Liver (tissue), 9 donors: ENCODE results near the gene RRM2. TPM values are rescaled to one million over a fixed set of nuclear protein-coding genes. Genes with fewer than 3 reads are reported as not detected.

Experiments
- DNase-seq: peaks from one replicate; pipeline ENCODE4 v3.0.0-alpha.2; 2017; ENCODE audit warnings: low spot score
- H3K27ac ChIP-seq, 2 donors: one replicate each; pipeline ENCODE4 v1.7.0; 2013; ENCODE audit warnings: inconsistent platforms in 2 of 2, low read length in 2 of 2, control low read depth in 1 of 2, low read depth in 1 of 2, mild to moderate bottlenecking in 1 of 2
- H3K27me3 ChIP-seq, 4 donors: one replicate each; pipeline versions ENCODE4 v1.6.1 to v1.7.0; 2013; ENCODE audit warnings: low read length in 3 of 4, inconsistent platforms in 1 of 4, mild to moderate bottlenecking in 1 of 4, moderate library complexity in 1 of 4; ENCODE audit not compliant: control insufficient read depth in 4 of 4, insufficient read depth in 4 of 4
- H3K36me3 ChIP-seq, 4 donors: one replicate each; pipeline versions ENCODE4 v1.6.1 to v1.7.0; 2013; ENCODE audit warnings: low read length in 3 of 4, mild to moderate bottlenecking in 3 of 4, low read depth in 1 of 4, moderate library complexity in 1 of 4; ENCODE audit not compliant: control insufficient read depth in 4 of 4, insufficient read depth in 3 of 4
- H3K4me1 ChIP-seq, 4 donors: one replicate each; pipeline versions ENCODE4 v1.6.1 to v1.7.0; 2013; ENCODE audit warnings: low read length in 3 of 4, mild to moderate bottlenecking in 3 of 4, moderate library complexity in 1 of 4; ENCODE audit not compliant: control insufficient read depth in 4 of 4, insufficient read depth in 4 of 4
- H3K4me3 ChIP-seq, 3 donors: one replicate each; pipeline versions ENCODE4 v1.6.1 to v1.7.0; 2013; ENCODE audit warnings: low read length in 3 of 3, control low read depth in 1 of 3, low read depth in 1 of 3, mild to moderate bottlenecking in 1 of 3
- H3K9ac ChIP-seq, 2 donors: one replicate each; pipeline ENCODE4 v1.7.0; 2013; ENCODE audit warnings: low read length in 2 of 2, mild to moderate bottlenecking in 2 of 2, moderate library complexity in 2 of 2, control low read depth in 1 of 2, low read depth in 1 of 2
- H3K9me3 ChIP-seq, 4 donors: one replicate each; pipeline versions ENCODE4 v1.6.1 to v1.7.0; 2013; ENCODE audit warnings: low read length in 3 of 4; ENCODE audit not compliant: control insufficient read depth in 4 of 4
- EGR1 ChIP-seq, 2 donors: IDR thresholded peaks; 2 replicates each; pipeline ENCODE4 v1.6.1; 2016 to 2018; ENCODE audit warnings: antibody characterized with exemption in 2 of 2, low read depth in 2 of 2
- FOXA1 ChIP-seq: IDR thresholded peaks from 2 replicates; pipeline ENCODE4 v1.6.1; 2016; ENCODE audit warnings: antibody characterized with exemption
- FOXA2 ChIP-seq: IDR thresholded peaks from 2 replicates; pipeline ENCODE4 v1.6.1; 2016; ENCODE audit warnings: antibody characterized with exemption
- GABPA ChIP-seq, 2 donors: IDR thresholded peaks in 1 of 2; conservative IDR thresholded peaks in 1 of 2; 2 replicates each; pipeline ENCODE4 v1.6.1; 2016; ENCODE audit warnings: antibody characterized with exemption in 2 of 2, mild to moderate bottlenecking in 1 of 2, moderate library complexity in 1 of 2
- HNF4G ChIP-seq: IDR thresholded peaks from 2 replicates; pipeline ENCODE4 v1.6.1; 2016; ENCODE audit warnings: antibody characterized with exemption
- JUND ChIP-seq, 2 donors: IDR thresholded peaks; 2 replicates each; pipeline ENCODE4 v1.6.1; 2016; ENCODE audit warnings: antibody characterized with exemption in 2 of 2
- NR2F2 ChIP-seq: IDR thresholded peaks from 2 replicates; pipeline ENCODE4 v1.6.1; 2016; ENCODE audit warnings: antibody characterized with exemption
- RAD21 ChIP-seq, 2 donors: IDR thresholded peaks; 2 replicates each; pipeline ENCODE4 v1.6.1; 2016; ENCODE audit warnings: antibody characterized with exemption in 2 of 2, mild to moderate bottlenecking in 2 of 2
- RXRA ChIP-seq, 2 donors: IDR thresholded peaks; 2 replicates each; pipeline ENCODE4 v1.6.1; 2017 to 2018; ENCODE audit warnings: antibody characterized with exemption in 2 of 2, mild to moderate bottlenecking in 1 of 2
- SP1 ChIP-seq: IDR thresholded peaks from 2 replicates; pipeline ENCODE4 v1.6.1; 2018; ENCODE audit warnings: antibody characterized with exemption, mild to moderate bottlenecking
- TAF1 ChIP-seq: conservative IDR thresholded peaks from 2 replicates; pipeline ENCODE4 v1.6.1; 2016; ENCODE audit warnings: antibody characterized with exemption, mild to moderate bottlenecking
- YY1 ChIP-seq: IDR thresholded peaks from 2 replicates; pipeline ENCODE4 v1.6.1; 2016; ENCODE audit warnings: antibody characterized with exemption, mild to moderate bottlenecking
- WGBS: extraction: QIAGEN DNeasy Blood & Tissue Kit; methylation state at CpG from one replicate; pipeline ENCODE4 v1.1.7; 2013; 5-methylcytosine and 5-hydroxymethylcytosine counted together
- polyA plus RNA-seq, 2 donors: library from polyadenylated mRNA; stranded (reverse) in 1 of 2; unstranded in 1 of 2; fragments of 200-250 nt in 1 of 2; fragments of >200 nt in 1 of 2; fragmentation: Nextera tagmentation in 1 of 2; extraction: Ambion mirVana in 1 of 2; gene quantifications; one replicate each; pipeline versions ENCODE4 v1.2.1 to v1.2.3, GENCODE V29; 2013 to 2015
- total RNA-seq, 2 donors: library from RNA; depleted of rRNA; stranded (reverse); fragments of >200 nt; gene quantifications; one replicate each; pipeline ENCODE4 v1.2.3, GENCODE V29; 2014
- TF ChIP-seq, protein P1 (sequence below): IDR thresholded peaks from 2 replicates; pipeline ENCODE4 v1.6.1; 2016; ENCODE audit warnings: antibody characterized with exemption
- TF ChIP-seq, protein P2 (sequence below): IDR thresholded peaks from 2 replicates; pipeline ENCODE4 v1.6.1; 2016; ENCODE audit warnings: antibody characterized with exemption, mild to moderate bottlenecking
- TF ChIP-seq, protein P3 (sequence below): fragments of 150-350 bp; IDR thresholded peaks from 2 replicates; pipeline ENCODE4 v1.5.1; 2017; ENCODE audit warnings: improper control_type of control experiment, low read depth, low read length; ENCODE audit not compliant: missing input control
- TF ChIP-seq, protein P4 (sequence below): IDR thresholded peaks from 2 replicates; pipeline ENCODE4 v1.6.1; 2016; ENCODE audit warnings: antibody characterized with exemption
- donor health status: healthy.
- donor health status: healthy.
- donor health status: healthy.
- donor health status: healthy.
- donor health status: healthy.

The RRM2 gene
- total and polyA plus RNA-seq, 4 donors, result 3.9 to 124 (median 18.5) TPM

DNA sequence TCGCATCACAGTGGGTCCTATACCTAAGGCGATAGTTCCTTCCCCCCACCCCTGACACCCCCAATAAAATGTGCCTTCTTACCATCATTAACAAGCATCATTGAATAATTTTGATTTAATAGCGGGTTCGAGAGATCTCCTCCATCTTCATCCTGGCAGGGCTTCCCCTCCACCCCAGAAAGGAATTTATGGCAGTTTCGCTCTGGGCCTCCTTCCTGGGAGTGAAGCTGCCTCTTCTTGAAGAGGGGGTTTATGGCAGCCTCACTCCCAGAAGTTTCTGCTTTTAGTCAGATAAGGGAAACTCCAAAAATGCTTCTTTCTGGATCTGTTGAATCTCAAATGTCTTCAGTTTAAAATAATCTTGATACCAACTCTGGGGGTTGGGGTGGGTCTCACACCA, 45.7 kb downstream of the RRM2 start:
- WGBS, result 93% methylated on average over 5 of the region's 5 CpGs
- TF ChIP-seq TAF1, result no peak
- no peak for TF ChIP-seq EGR1 (IDR thresholded peaks at IDR 0.05; ENCODE audit: low read depth in 2 of 2)
- no peak for TF ChIP-seq FOXA2
- no peak for TF ChIP-seq JUND (IDR thresholded peaks at IDR 0.05)
- TF ChIP-seq, protein P1, sequence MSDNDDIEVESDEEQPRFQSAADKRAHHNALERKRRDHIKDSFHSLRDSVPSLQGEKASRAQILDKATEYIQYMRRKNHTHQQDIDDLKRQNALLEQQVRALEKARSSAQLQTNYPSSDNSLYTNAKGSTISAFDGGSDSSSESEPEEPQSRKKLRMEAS, result no peak
- TF ChIP-seq SP1, result no peak
- no peak for TF ChIP-seq RAD21 (IDR thresholded peaks at IDR 0.05)
- Histone ChIP-seq H3K4me3 (no peak overlapping the region), H3K36me3 (no peaks in the 10 kb centered on the region), H3K27ac (no peak overlapping the region), H3K27me3 (no peaks in the 10 kb centered on the region), H3K9me3 (no peaks in the 10 kb centered on the region), H3K9ac (no peak overlapping the region), H3K4me1 (no peaks in the 10 kb centered on the region)
- DNase-seq, result no peak

DNA sequence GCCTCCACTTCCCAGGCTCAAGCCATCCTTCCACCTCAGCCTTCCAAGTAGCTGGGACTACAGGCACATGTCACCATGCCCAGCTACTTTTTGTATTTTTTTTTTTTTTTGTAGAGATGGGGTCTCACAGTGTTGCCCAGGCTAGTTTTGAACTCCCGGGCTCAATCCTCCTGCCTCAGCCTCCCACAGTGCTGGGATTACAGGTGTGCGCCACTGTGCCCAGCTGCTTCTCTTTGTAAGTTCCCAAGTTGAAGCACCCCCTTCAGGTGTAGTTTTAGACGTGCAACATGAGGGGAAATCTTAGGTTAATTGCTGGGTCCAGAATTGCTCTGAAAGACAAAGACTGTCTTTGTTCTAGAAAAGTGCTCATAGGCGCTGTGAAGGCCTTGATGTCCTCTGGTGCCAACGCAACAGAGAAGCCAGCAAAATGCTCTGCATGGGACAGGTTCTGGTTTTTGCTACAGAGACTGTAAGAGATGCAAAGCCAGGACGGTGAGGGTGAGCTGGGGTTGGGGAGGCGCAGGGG, 46.6 kb downstream of the RRM2 start:
- Histone ChIP-seq H3K27ac (no peak overlapping the region), H3K36me3 (no peaks in the 10 kb centered on the region), H3K4me1 (no peaks in the 10 kb centered on the region), H3K27me3 (no peaks in the 10 kb centered on the region), H3K9me3 (no peaks in the 10 kb centered on the region), H3K9ac (no peak overlapping the region), H3K4me3 (no peak overlapping the region)
- WGBS, result 92% methylated on average over 7 of the region's 7 CpGs
- TF ChIP-seq, protein P2, sequence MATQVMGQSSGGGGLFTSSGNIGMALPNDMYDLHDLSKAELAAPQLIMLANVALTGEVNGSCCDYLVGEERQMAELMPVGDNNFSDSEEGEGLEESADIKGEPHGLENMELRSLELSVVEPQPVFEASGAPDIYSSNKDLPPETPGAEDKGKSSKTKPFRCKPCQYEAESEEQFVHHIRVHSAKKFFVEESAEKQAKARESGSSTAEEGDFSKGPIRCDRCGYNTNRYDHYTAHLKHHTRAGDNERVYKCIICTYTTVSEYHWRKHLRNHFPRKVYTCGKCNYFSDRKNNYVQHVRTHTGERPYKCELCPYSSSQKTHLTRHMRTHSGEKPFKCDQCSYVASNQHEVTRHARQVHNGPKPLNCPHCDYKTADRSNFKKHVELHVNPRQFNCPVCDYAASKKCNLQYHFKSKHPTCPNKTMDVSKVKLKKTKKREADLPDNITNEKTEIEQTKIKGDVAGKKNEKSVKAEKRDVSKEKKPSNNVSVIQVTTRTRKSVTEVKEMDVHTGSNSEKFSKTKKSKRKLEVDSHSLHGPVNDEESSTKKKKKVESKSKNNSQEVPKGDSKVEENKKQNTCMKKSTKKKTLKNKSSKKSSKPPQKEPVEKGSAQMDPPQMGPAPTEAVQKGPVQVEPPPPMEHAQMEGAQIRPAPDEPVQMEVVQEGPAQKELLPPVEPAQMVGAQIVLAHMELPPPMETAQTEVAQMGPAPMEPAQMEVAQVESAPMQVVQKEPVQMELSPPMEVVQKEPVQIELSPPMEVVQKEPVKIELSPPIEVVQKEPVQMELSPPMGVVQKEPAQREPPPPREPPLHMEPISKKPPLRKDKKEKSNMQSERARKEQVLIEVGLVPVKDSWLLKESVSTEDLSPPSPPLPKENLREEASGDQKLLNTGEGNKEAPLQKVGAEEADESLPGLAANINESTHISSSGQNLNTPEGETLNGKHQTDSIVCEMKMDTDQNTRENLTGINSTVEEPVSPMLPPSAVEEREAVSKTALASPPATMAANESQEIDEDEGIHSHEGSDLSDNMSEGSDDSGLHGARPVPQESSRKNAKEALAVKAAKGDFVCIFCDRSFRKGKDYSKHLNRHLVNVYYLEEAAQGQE, result no peak
- TF ChIP-seq NR2F2 (no peak), SP1 (no peak), RAD21 (IDR thresholded peaks at IDR 0.05) (no peak), JUND (IDR thresholded peaks at IDR 0.05) (no peak)
- TF ChIP-seq, protein P3, sequence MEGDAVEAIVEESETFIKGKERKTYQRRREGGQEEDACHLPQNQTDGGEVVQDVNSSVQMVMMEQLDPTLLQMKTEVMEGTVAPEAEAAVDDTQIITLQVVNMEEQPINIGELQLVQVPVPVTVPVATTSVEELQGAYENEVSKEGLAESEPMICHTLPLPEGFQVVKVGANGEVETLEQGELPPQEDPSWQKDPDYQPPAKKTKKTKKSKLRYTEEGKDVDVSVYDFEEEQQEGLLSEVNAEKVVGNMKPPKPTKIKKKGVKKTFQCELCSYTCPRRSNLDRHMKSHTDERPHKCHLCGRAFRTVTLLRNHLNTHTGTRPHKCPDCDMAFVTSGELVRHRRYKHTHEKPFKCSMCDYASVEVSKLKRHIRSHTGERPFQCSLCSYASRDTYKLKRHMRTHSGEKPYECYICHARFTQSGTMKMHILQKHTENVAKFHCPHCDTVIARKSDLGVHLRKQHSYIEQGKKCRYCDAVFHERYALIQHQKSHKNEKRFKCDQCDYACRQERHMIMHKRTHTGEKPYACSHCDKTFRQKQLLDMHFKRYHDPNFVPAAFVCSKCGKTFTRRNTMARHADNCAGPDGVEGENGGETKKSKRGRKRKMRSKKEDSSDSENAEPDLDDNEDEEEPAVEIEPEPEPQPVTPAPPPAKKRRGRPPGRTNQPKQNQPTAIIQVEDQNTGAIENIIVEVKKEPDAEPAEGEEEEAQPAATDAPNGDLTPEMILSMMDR, result no peak
- no peak for DNase-seq

DNA sequence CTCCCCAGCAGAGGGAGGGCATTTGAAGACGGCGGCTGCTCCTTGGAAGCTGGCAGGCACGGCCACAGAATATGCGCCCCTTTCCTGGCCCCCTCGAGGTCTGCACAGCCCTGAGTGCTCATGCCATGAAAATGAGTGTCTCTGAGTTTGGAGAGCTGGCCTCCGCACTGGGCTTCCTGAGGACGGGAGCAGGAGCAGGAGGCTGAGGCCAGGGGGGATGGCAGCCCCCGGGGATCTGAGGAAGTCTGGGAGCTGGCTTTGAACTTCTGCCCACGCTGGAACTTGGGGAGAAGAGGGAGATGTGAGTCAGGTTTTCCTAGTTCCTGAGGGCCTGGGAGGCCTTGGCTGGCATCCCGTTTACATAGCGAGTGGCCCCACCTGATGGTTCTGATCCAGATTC, 47.0 kb downstream of the RRM2 start:
- H3K9me3 ChIP-seq, result no peaks in the 10 kb centered on the region
- TF ChIP-seq, protein P4, sequence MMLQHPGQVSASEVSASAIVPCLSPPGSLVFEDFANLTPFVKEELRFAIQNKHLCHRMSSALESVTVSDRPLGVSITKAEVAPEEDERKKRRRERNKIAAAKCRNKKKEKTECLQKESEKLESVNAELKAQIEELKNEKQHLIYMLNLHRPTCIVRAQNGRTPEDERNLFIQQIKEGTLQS, result no peak
- TF ChIP-seq, protein P2, result no peak
- TF ChIP-seq JUND (IDR thresholded peaks at IDR 0.05) (no peak), FOXA1 (no peak), GABPA (IDR thresholded peaks at IDR 0.05 in 1 of 2, conservative IDR thresholded peaks at IDR 0.05 in 1 of 2) (no peak), FOXA2 (no peak), EGR1 (IDR thresholded peaks at IDR 0.05; ENCODE audit: low read depth in 2 of 2) (no peak), YY1 (no peak), RXRA (IDR thresholded peaks at IDR 0.05) (no peak), HNF4G (no peak)
- WGBS, result 91% methylated on average over 11 of the region's 11 CpGs
- H3K27me3 ChIP-seq, result no peaks in the 10 kb centered on the region
- no peak overlapping the region for H3K9ac ChIP-seq
- H3K4me3 ChIP-seq, result no peak overlapping the region
- H3K4me1 ChIP-seq, result no peaks in the 10 kb centered on the region
- H3K36me3 ChIP-seq, result no peaks in the 10 kb centered on the region
- no peak overlapping the region for H3K27ac ChIP-seq
- no peak for DNase-seq
